Measurements from ENCODE around the gene FLAD1.

The FLAD1 gene

DNA sequence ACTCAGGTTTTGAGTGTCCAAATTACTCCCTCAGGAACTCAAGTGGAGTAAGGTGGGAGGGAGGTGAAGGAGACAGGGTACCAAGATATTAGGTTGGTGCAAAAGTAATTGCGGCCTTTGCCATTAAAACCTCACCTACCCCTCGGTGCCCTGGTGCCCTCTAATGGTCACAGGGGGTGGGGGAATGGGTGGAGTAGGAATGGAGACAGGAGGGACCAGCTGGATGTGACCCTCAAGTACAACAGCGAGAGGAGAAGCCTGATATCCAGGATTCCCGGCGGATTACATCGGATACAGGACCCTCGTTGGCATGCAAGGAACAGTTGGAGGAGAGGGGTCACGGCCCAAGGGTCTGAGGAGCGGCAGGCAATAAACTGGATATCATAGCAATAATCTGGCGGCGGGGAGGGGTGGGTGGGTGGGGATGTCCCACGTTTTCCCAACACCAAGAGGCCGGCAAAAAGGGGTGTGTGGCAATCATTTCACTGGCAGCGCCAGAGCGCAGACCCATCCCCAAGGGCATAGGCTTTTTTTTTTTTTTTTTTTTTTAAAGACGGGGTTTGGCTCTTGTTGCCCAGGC, 15.1 kb downstream of the FLAD1 start:
- no peak for DNase-seq (ENCODE audit: low read depth in 2 of 2)
- no peak overlapping the region for H3K4me3 ChIP-seq (replicated peaks in 1 of 2; ENCODE audit: low read depth in 2 of 2, low read length in 2 of 2)
- TF ChIP-seq, protein P1, sequence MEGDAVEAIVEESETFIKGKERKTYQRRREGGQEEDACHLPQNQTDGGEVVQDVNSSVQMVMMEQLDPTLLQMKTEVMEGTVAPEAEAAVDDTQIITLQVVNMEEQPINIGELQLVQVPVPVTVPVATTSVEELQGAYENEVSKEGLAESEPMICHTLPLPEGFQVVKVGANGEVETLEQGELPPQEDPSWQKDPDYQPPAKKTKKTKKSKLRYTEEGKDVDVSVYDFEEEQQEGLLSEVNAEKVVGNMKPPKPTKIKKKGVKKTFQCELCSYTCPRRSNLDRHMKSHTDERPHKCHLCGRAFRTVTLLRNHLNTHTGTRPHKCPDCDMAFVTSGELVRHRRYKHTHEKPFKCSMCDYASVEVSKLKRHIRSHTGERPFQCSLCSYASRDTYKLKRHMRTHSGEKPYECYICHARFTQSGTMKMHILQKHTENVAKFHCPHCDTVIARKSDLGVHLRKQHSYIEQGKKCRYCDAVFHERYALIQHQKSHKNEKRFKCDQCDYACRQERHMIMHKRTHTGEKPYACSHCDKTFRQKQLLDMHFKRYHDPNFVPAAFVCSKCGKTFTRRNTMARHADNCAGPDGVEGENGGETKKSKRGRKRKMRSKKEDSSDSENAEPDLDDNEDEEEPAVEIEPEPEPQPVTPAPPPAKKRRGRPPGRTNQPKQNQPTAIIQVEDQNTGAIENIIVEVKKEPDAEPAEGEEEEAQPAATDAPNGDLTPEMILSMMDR (IDR thresholded peaks at IDR 0.05; ENCODE audit: low read depth, low read length) = peak; percentile 15

DNA sequence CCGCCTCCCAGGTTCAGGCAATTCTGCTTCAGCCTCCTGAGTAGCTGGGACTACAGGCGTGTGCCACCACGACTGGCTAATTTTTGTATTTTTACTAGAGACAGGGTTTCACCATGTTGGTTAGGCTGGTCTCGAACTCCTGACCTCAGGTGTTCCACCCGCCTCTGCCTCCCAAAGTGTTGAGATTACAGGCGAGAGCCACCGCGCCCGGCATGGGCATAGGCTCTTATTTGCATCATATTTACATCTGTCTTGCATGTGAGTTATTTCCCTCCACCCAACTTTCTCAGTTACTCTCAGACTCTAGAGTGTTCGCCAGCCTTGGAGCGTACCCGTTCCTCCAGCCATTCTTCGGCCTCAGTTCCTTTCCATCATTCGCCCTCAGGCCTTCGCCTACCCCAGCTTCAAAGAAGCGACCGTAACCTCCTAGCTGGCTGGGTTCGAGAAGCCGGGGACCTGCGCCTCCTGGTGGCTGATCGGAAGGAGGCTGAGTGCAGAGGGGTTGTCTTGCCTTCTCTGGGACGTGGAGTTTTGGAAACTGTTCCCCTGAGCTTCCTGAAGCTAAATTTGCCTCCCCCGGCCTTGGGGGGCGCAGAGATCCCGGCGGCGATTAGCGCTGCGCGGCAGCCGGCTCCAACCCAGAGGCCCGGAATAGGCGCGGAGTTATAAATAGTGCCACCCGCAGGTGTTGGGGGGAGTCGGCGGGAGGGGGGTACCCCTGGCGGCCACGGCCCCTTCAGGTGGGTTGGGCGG, 15.8 kb downstream of the FLAD1 start:
- DNase-seq (ENCODE audit: low read depth in 2 of 2) = peak; percentile 79 to 83
- peak overlapping the region; percentile 28 to 34 for H3K4me3 ChIP-seq (replicated peaks in 1 of 2; ENCODE audit: low read depth in 2 of 2, low read length in 2 of 2)
- TF ChIP-seq, protein P1 (IDR thresholded peaks at IDR 0.05; ENCODE audit: low read depth, low read length) = peak; percentile 96

DNA sequence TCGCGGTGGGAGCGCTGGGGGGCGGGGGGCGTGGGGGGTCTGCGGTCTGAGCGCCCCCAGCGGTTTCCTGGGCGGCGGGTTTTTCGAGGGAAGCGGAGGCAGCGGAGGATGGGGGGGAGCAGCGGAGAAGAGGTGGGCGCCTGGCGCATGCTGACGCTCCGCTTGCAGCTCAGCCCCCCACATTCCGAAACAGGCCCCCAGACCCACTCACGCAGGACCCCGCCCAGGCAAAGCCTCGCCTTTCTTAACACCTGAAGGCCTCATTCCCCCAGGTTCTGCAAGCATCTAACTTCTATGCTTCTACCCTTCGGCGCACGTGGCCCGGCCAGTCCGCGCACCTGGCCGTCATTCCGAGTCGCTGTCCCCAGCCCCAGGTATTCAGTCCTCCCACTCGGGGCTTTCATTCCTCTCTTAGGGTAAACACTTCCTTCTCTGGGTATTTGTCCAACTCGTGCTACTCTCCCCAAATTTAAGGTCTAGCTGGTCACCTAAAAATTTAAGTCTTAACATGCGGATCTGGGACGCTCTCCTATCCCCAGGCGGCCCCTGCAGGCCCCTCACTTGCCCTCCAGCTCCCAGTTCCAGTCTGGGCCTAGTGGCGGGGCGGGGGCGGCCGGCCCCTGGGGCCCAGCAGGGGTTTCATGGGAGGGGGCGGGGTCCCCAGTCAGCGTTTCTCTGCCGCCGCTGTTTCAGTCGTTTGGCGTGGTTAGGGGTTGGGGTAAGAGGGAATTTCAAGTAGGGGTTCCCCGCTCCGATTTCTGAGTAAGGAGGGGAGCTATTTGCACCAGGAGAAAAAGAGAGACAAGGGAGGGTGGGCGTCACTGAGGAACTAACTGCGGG, 16.6 kb downstream of the FLAD1 start:
- no peak for DNase-seq (ENCODE audit: low read depth in 2 of 2)
- peak overlapping the region; percentile 68 to 70 for H3K4me3 ChIP-seq (replicated peaks in 1 of 2; ENCODE audit: low read depth in 2 of 2, low read length in 2 of 2)
- TF ChIP-seq, protein P1 (IDR thresholded peaks at IDR 0.05; ENCODE audit: low read depth, low read length) = no peak

DNA sequence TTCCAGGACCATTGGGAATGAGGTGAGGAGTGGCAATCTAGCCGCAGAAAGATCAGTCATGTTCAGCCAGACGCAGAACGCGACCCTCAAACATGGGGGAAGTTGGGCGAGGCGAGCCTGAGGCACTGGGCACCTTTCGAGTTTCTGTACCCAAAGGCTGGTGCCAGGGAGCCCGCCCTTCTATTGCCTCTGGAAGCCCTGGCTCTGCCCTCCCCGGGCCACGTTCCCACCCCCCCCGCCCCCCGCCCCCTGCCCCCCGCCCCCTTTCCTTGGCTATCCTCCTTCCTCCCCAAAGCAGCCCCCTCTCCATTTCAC, 17.2 kb downstream of the FLAD1 start:
- TF ChIP-seq, protein P1 (IDR thresholded peaks at IDR 0.05; ENCODE audit: low read depth, low read length) = no peak
- no peak for DNase-seq (ENCODE audit: low read depth in 2 of 2)
- peak overlapping the region; percentile 68 to 70 for H3K4me3 ChIP-seq (replicated peaks in 1 of 2; ENCODE audit: low read depth in 2 of 2, low read length in 2 of 2)

DNA sequence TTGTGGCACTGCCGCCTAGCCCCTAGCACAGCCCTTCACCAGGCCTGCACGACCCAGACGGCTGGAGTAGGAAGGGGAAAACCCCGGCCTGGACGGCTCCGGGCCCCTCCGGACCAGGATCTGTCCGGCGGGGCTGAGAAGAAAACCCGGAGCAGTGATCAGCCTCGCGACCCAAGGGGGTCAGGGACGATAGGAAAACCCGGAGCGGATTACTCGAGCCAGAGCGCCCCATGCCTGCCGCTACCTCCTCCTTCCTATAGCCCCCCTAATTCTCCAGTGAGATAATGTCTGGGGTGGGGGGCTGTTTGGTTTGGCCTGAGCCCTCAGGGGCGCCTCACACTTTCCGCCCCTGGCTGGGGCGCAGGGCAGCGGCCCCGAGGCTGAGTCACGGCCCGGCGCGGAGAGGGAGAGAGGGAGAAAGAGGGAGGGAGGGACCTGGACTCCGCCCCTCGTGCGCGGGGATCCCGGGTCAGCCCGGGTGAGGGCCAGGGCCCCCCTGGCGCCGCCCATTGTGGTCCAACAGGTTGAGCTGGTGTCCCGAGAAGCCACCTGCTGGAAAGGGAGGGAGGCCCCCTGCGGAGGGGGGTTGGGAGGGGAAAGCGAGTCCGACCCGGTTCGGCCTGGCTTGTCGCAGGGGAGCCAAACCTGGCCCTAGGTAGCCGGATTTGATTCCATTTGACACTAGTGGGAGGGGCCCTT, 17.7 kb downstream of the FLAD1 start:
- peak; percentile 83 to 88 for DNase-seq (ENCODE audit: low read depth in 2 of 2)
- peak overlapping the region; percentile 68 to 70 for H3K4me3 ChIP-seq (replicated peaks in 1 of 2; ENCODE audit: low read depth in 2 of 2, low read length in 2 of 2)
- TF ChIP-seq, protein P1 (IDR thresholded peaks at IDR 0.05; ENCODE audit: low read depth, low read length) = peak; percentile 2

DNA sequence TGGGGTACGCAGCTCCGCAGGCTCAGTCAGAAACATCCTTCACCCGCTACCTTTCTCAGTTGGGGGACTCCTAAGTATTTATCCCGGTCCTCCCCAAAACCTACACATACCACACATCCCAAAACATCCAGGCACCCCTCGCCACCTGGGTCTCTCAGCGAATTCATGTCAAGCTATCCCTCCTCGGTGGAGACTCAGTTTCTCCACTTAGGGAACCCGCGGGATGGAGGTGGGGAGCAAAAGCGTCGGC, 18.2 kb downstream of the FLAD1 start:
- peak overlapping the region; percentile 68 to 70 for H3K4me3 ChIP-seq (replicated peaks in 1 of 2; ENCODE audit: low read depth in 2 of 2, low read length in 2 of 2)
- TF ChIP-seq, protein P1 (IDR thresholded peaks at IDR 0.05; ENCODE audit: low read depth, low read length) = no peak
- no peak for DNase-seq (ENCODE audit: low read depth in 2 of 2)

Measured in cardiac fibroblast (primary cell).